Measurements from ENCODE around the gene RBM38.
"Not testable (repeated sequence)": the region's sequence is repeated elsewhere in the genome, so short reads cannot be mapped to it uniquely, and the experiment has no call there.

RBM38 gene

GRCh38 chr20:57416296-57417022 is 25.3 kb downstream of the RBM38 start:
- Histone ChIP-seq H3K36me3 (ENCODE audit: control insufficient read depth in 1 of 2, insufficient read depth in 2 of 2, low read depth in 1 of 2, low read length in 2 of 2) (peaks cover 0 to 3% of the 10 kb centered on the region in 2 experiments), H3K27me3 (ENCODE audit: control insufficient read depth in 1 of 2, insufficient read depth in 1 of 2, low read length in 2 of 2) (peaks cover 11 to 72% of the 10 kb centered on the region in 2 experiments), H3K4ac (ENCODE audit: low read depth in 1 of 2, low read length in 2 of 2) (no peak overlapping the region), H3K4me2 (ENCODE audit: low read length, poor library complexity, severe bottlenecking) (no peak overlapping the region), H3K23ac (ENCODE audit: low read length in 2 of 2) (no peak overlapping the region), H2AFZ (ENCODE audit: low read depth, low read length) (no peak overlapping the region), H3K79me1 (replicated peaks; ENCODE audit: low read length, poor library complexity, severe bottlenecking) (no peaks in the 10 kb centered on the region), H3K9ac (ENCODE audit: low read length) (no peak overlapping the region), H3K27ac (ENCODE audit: low read length, poor library complexity, severe bottlenecking) (no peak overlapping the region), H3K9me3 (ENCODE audit: control insufficient read depth, low read length) (no peaks in the 10 kb centered on the region), H3K4me3 (ENCODE audit: insufficient read depth in 1 of 2, low read depth in 1 of 2, low read length in 2 of 2) (no peak overlapping the region), H4K8ac (ENCODE audit: low read length) (no peak overlapping the region), H2BK12ac (ENCODE audit: low read length in 2 of 2) (no peak overlapping the region), H3K4me1 (ENCODE audit: control insufficient read depth, insufficient read depth, low read depth, low read length) (peaks cover 12% of the 10 kb centered on the region), H3K18ac (ENCODE audit: low read depth in 1 of 2, low read length in 2 of 2) (no peak overlapping the region), H2BK15ac (ENCODE audit: low read depth, poor library complexity, severe bottlenecking) (no peak overlapping the region), H2BK5ac (ENCODE audit: low read depth, low read length, poor library complexity, severe bottlenecking) (no peak overlapping the region), H2BK120ac (ENCODE audit: low read depth, low read length) (no peak overlapping the region), H2AK5ac (ENCODE audit: low read length, severe bottlenecking) (no peak overlapping the region), H3K14ac (ENCODE audit: low read length in 2 of 2) (no peak overlapping the region), H4K91ac (ENCODE audit: low read length) (peak overlapping the region; percentile 11)
- 86% methylated on average over 15 of the region's 15 CpGs for WGBS
- no peak for DNase-seq

DNA sequence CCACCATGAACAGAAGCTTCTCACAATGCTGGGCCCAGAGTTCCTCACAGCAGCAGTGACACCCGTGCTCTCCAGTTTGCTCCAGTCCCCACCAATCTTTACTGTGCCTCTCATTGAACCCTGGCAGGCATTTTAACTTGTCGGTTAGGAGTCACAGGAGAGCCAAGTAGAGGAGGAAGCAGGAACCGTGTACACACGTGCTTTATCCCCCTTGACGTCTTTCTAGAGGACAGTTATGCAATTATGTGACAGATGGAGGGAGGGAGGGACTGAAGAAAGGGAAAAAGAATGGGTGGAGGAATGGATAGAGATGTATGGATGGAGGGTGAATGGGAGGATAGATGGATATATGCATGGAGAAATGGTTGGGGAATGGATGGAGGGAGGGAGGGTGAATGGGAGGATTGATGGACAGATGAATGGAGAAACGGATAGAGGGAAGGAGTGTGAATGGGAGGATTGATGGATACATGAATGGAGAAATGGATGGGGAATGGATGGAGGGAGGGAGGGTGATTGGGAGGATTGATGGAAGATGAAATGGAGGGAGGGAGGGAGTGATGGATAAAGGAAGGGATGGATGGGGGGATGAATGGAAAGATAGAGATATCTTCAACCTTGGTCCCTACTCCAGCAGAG is 26.0 kb downstream of the RBM38 start:
- Histone ChIP-seq H3K4me2 (ENCODE audit: low read length, poor library complexity, severe bottlenecking) (no peak overlapping the region), H3K79me1 (replicated peaks; ENCODE audit: low read length, poor library complexity, severe bottlenecking) (no peaks in the 10 kb centered on the region), H3K27me3 (ENCODE audit: control insufficient read depth in 1 of 2, insufficient read depth in 1 of 2, low read length in 2 of 2) (peaks cover 11 to 75% of the 10 kb centered on the region in 2 experiments), H3K4ac (ENCODE audit: low read depth in 1 of 2, low read length in 2 of 2) (no peak overlapping the region), H2BK15ac (ENCODE audit: low read depth, poor library complexity, severe bottlenecking) (no peak overlapping the region), H2BK5ac (ENCODE audit: low read depth, low read length, poor library complexity, severe bottlenecking) (no peak overlapping the region), H2AK5ac (ENCODE audit: low read length, severe bottlenecking) (no peak overlapping the region), H3K4me3 (ENCODE audit: insufficient read depth in 1 of 2, low read depth in 1 of 2, low read length in 2 of 2) (no peak overlapping the region), H3K4me1 (ENCODE audit: control insufficient read depth, insufficient read depth, low read depth, low read length) (peaks cover 12% of the 10 kb centered on the region), H3K9me3 (ENCODE audit: control insufficient read depth, low read length) (no peaks in the 10 kb centered on the region), H2BK120ac (ENCODE audit: low read depth, low read length) (no peak overlapping the region), H3K27ac (ENCODE audit: low read length, poor library complexity, severe bottlenecking) (no peak overlapping the region), H3K18ac (ENCODE audit: low read depth in 1 of 2, low read length in 2 of 2) (no peak overlapping the region), H4K91ac (ENCODE audit: low read length) (no peak overlapping the region), H3K9ac (ENCODE audit: low read length) (no peak overlapping the region), H4K8ac (ENCODE audit: low read length) (no peak overlapping the region), H3K23ac (ENCODE audit: low read length in 2 of 2) (no peak overlapping the region), H3K36me3 (ENCODE audit: control insufficient read depth in 1 of 2, insufficient read depth in 2 of 2, low read depth in 1 of 2, low read length in 2 of 2) (peaks cover 0 to 3% of the 10 kb centered on the region in 2 experiments), H2BK12ac (ENCODE audit: low read length in 2 of 2) (no peak overlapping the region), H3K14ac (ENCODE audit: low read length in 2 of 2) (no peak overlapping the region), H2AFZ (ENCODE audit: low read depth, low read length) (no peak overlapping the region)
- WGBS: 65% methylated on average over 6 of the region's 6 CpGs
- DNase-seq: no peak

GRCh38 chr20:57417830-57418780 is 26.9 kb downstream of the RBM38 start:
- Histone ChIP-seq H2BK5ac (ENCODE audit: low read depth, low read length, poor library complexity, severe bottlenecking) (no peak overlapping the region), H2BK15ac (ENCODE audit: low read depth, poor library complexity, severe bottlenecking) (no peak overlapping the region), H2AFZ (ENCODE audit: low read depth, low read length) (no peak overlapping the region), H3K18ac (ENCODE audit: low read depth in 1 of 2, low read length in 2 of 2) (no peak overlapping the region), H2BK12ac (ENCODE audit: low read length in 2 of 2) (no peak overlapping the region), H3K4me2 (ENCODE audit: low read length, poor library complexity, severe bottlenecking) (no peak overlapping the region), H3K4me1 (ENCODE audit: control insufficient read depth, insufficient read depth, low read depth, low read length) (peaks cover 10% of the 10 kb centered on the region), H2BK120ac (ENCODE audit: low read depth, low read length) (no peak overlapping the region), H3K27ac (ENCODE audit: low read length, poor library complexity, severe bottlenecking) (no peak overlapping the region), H3K9me3 (ENCODE audit: control insufficient read depth, low read length) (no peaks in the 10 kb centered on the region), H3K9ac (ENCODE audit: low read length) (no peak overlapping the region), H3K27me3 (ENCODE audit: control insufficient read depth in 1 of 2, insufficient read depth in 1 of 2, low read length in 2 of 2) (peaks cover 11 to 79% of the 10 kb centered on the region in 2 experiments), H3K4me3 (ENCODE audit: insufficient read depth in 1 of 2, low read depth in 1 of 2, low read length in 2 of 2) (no peak overlapping the region), H2AK5ac (ENCODE audit: low read length, severe bottlenecking) (no peak overlapping the region), H4K8ac (ENCODE audit: low read length) (no peak overlapping the region), H3K36me3 (ENCODE audit: control insufficient read depth in 1 of 2, insufficient read depth in 2 of 2, low read depth in 1 of 2, low read length in 2 of 2) (peaks cover 0 to 3% of the 10 kb centered on the region in 2 experiments), H3K23ac (ENCODE audit: low read length in 2 of 2) (no peak overlapping the region), H4K91ac (ENCODE audit: low read length) (no peak overlapping the region), H3K14ac (ENCODE audit: low read length in 2 of 2) (no peak overlapping the region), H3K79me1 (replicated peaks; ENCODE audit: low read length, poor library complexity, severe bottlenecking) (no peaks in the 10 kb centered on the region), H3K4ac (ENCODE audit: low read depth in 1 of 2, low read length in 2 of 2) (no peak overlapping the region)
- DNase-seq: no peak
- 77% methylated on average over 17 of the region's 17 CpGs for WGBS

GRCh38 chr20:57419479-57419878 is 28.3 kb downstream of the RBM38 start:
- H3K4me1 ChIP-seq (ENCODE audit: control insufficient read depth, insufficient read depth, low read depth, low read length); H3K18ac ChIP-seq (ENCODE audit: low read depth in 1 of 2, low read length in 2 of 2); H2BK5ac ChIP-seq (ENCODE audit: low read depth, low read length, poor library complexity, severe bottlenecking); H3K4me2 ChIP-seq (ENCODE audit: low read length, poor library complexity, severe bottlenecking); H2BK120ac ChIP-seq (ENCODE audit: low read depth, low read length); DNase-seq; H2BK12ac ChIP-seq (ENCODE audit: low read length in 2 of 2); H3K14ac ChIP-seq (ENCODE audit: low read length in 2 of 2); H2AFZ ChIP-seq (ENCODE audit: low read depth, low read length); H3K9ac ChIP-seq (ENCODE audit: low read length); H3K4ac ChIP-seq (ENCODE audit: low read depth in 1 of 2, low read length in 2 of 2); H2AK5ac ChIP-seq (ENCODE audit: low read length, severe bottlenecking); H3K27ac ChIP-seq (ENCODE audit: low read length, poor library complexity, severe bottlenecking); H3K23ac ChIP-seq (ENCODE audit: low read length in 2 of 2); H3K4me3 ChIP-seq (ENCODE audit: insufficient read depth in 1 of 2, low read depth in 1 of 2, low read length in 2 of 2); H3K9me3 ChIP-seq (ENCODE audit: control insufficient read depth, low read length); H4K91ac ChIP-seq (ENCODE audit: low read length); H3K36me3 ChIP-seq (ENCODE audit: control insufficient read depth in 1 of 2, insufficient read depth in 2 of 2, low read depth in 1 of 2, low read length in 2 of 2); H4K8ac ChIP-seq (ENCODE audit: low read length); H3K79me1 ChIP-seq (replicated peaks; ENCODE audit: low read length, poor library complexity, severe bottlenecking); H2BK15ac ChIP-seq (ENCODE audit: low read depth, poor library complexity, severe bottlenecking): not testable (repeated sequence)
- 95% methylated on average over 3 of the region's 4 CpGs for WGBS
- H3K27me3 ChIP-seq (ENCODE audit: control insufficient read depth in 1 of 2, insufficient read depth in 1 of 2, low read length in 2 of 2): peaks cover 11 to 83% of the 10 kb centered on the region in 2 experiments

Data from mesenchymal stem cell (in vitro differentiated cells and primary cell).